Stomach smooth muscle (tissue), 2 donors: Measurements from ENCODE around the gene DNAJC25.
"Not testable (repeated sequence)": the region's sequence is repeated elsewhere in the genome, so short reads cannot be mapped to it uniquely, and the experiment has no call there.

ENCODE experiments used
- H3K27ac ChIP-seq: one replicate; pipeline ENCODE4 v1.7.0; 2013; ENCODE audit warnings: mild to moderate bottlenecking, low read length, inconsistent platforms
- H3K27me3 ChIP-seq, 2 donors: one replicate each; pipeline ENCODE4 v1.7.0; 2013; ENCODE audit warnings: low read length in 2 of 2; ENCODE audit not compliant: insufficient read depth in 2 of 2, control insufficient read depth in 1 of 2
- H3K36me3 ChIP-seq, 2 donors: one replicate each; pipeline ENCODE4 v1.7.0; 2013; ENCODE audit warnings: low read length in 2 of 2; ENCODE audit not compliant: control insufficient read depth in 2 of 2, insufficient read depth in 2 of 2
- H3K4me1 ChIP-seq: one replicate; pipeline ENCODE4 v1.7.0; 2013; ENCODE audit warnings: low read length; ENCODE audit not compliant: control insufficient read depth, insufficient read depth
- H3K4me3 ChIP-seq, 2 donors: one replicate each; pipeline ENCODE4 v1.7.0; 2013; ENCODE audit warnings: low read length in 2 of 2
- H3K9ac ChIP-seq, 2 donors: one replicate each; pipeline ENCODE4 v1.7.0; 2013; ENCODE audit warnings: low read length in 2 of 2, mild to moderate bottlenecking in 1 of 2
- H3K9me3 ChIP-seq, 2 donors: one replicate each; pipeline ENCODE4 v1.7.0; 2013; ENCODE audit warnings: low read length in 2 of 2; ENCODE audit not compliant: control insufficient read depth in 2 of 2
- donor health status: healthy.
- donor health status: Pancreatic carcinoma.

DNAJC25 gene

DNA sequence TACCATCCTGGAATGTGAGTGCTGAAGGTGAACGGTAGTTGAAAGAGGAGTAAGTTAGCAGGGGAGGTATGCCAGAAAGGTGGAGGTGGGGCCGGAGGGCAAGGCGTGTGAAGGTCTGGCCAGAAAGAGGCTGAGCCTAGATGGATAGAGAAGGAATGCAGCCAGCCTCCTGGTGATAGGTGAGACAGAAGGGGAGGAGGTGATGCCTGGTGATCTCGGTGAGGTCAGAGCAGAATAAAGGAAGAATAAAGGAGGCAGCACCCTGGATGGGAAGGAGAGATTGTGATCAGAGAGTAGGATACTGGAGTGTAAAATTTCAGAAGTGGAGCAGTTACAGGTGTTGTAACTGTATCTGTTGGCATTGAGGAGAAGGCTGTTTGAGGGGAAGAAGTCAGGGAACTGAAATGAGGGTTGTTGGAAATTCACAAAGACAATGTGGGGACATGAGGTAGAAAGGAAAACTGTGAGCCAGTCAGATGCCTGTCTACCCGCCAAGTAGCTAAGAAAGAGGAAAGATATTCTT is 32.2 kb downstream of the DNAJC25 start:
- Histone ChIP-seq H3K9me3 (no peaks in the 10 kb centered on the region), H3K4me3 (peak overlapping the region in 1 of 2 donors; percentile 29), H3K36me3 (peaks cover 0 to 7% of the 10 kb centered on the region in 2 donors), H3K27ac (no peak overlapping the region), H3K27me3 (no peaks in the 10 kb centered on the region), H3K9ac (no peak overlapping the region), H3K4me1 (peaks cover 10% of the 10 kb centered on the region)

GRCh38 chr9:111668026-111668573 is 37.0 kb downstream of the DNAJC25 start:
- no peak overlapping the region for H3K4me3 ChIP-seq
- no peak overlapping the region for H3K9ac ChIP-seq
- peaks cover 4 to 7% of the 10 kb centered on the region in 2 donors for H3K36me3 ChIP-seq
- H3K27me3 ChIP-seq: no peaks in the 10 kb centered on the region
- no peak overlapping the region for H3K27ac ChIP-seq
- H3K4me1 ChIP-seq: peaks cover 3% of the 10 kb centered on the region
- H3K9me3 ChIP-seq: no peaks in the 10 kb centered on the region

GRCh38 chr9:111668601-111669000 is 37.5 kb downstream of the DNAJC25 start:
- H3K27ac ChIP-seq, H3K27me3 ChIP-seq, H3K4me3 ChIP-seq, H3K9me3 ChIP-seq, H3K4me1 ChIP-seq, H3K36me3 ChIP-seq, H3K9ac ChIP-seq: not testable (repeated sequence)

DNA sequence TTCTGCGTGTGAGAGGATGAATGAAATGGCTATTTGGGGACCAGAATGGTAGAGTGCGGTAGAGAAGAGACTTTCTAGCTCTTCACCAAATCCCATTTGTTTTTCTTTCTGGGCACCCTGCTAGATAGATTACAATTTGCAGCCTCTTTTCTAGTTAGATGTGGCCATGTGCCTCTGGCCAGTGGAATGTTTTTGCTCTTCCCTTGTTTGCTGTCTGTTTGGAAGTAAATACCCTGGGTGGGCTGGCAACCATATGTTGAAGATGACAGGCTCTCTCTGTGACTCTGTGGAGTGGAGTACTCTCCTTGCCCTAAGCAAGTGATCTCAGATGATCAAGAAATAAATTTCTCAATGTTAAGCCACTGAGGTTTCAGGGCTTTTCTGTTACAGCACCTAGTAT is 43.2 kb downstream of the DNAJC25 start:
- H3K36me3 ChIP-seq: peaks cover 15% of the 10 kb centered on the region in 2 donors

GRCh38 chr9:111676116-111676515 is 45.0 kb downstream of the DNAJC25 start:
- H3K9me3 ChIP-seq: no peaks in the 10 kb centered on the region
- H3K4me1 ChIP-seq: no peaks in the 10 kb centered on the region

More for the DNA sequence above, 43.2 kb downstream of the DNAJC25 start:
- no peak overlapping the region for H3K9ac ChIP-seq
- H3K27me3 ChIP-seq: no peaks in the 10 kb centered on the region
- no peaks in the 10 kb centered on the region for H3K4me1 ChIP-seq
- no peaks in the 10 kb centered on the region for H3K9me3 ChIP-seq
- H3K4me3 ChIP-seq: no peak overlapping the region
- no peak overlapping the region for H3K27ac ChIP-seq

DNA sequence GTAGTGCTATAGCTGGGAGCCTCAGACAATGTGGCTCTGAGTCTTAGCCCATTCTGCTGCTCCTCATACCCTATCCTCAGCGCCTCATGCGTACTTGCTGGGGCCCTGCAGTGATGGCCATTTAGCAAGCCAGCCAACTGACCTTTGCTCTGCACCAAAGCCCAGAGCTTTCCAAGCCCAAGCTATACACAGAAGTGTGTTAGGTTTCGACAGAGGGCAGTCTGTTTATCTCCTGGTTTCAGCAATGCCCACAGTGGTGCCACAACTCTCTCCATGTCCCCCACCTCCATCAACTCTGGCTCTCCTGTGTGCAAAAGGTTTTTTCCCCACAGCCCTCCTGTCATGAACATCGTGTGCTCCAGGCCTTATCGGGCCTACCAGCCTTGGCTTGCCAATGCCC is 47.2 kb downstream of the DNAJC25 start:
- Histone ChIP-seq H3K9me3 (no peaks in the 10 kb centered on the region), H3K4me3 (no peak overlapping the region), H3K4me1 (no peaks in the 10 kb centered on the region), H3K36me3 (peaks cover 11 to 15% of the 10 kb centered on the region in 2 donors), H3K9ac (no peak overlapping the region), H3K27ac (no peak overlapping the region), H3K27me3 (no peaks in the 10 kb centered on the region)

More at GRCh38 chr9:111676116-111676515, 45.0 kb downstream of the DNAJC25 start:
- Histone ChIP-seq H3K27ac (no peak overlapping the region), H3K4me3 (no peak overlapping the region), H3K36me3 (peaks cover 12 to 15% of the 10 kb centered on the region in 2 donors), H3K27me3 (no peaks in the 10 kb centered on the region), H3K9ac (no peak overlapping the region)

DNA sequence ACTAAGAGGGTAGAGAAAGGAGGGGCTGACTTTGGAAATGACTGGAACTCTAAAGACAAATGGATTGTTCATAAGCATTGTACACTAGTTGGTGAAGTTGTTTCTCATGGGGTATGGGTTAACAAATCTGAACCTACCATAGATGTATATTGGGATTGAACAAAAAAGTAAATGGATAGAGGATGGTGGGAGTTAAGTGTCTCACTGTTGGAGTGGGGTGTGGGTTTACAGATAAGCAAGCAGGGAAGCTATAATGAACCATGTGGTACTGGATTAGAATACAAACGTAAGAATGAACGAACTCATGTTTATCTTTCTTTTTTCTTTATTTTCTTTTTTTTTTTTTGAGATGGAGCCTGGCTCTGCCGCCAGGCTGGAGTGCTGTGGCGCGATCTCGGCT is 48.1 kb downstream of the DNAJC25 start:
- H3K27ac ChIP-seq: no peak overlapping the region
- no peaks in the 10 kb centered on the region for H3K9me3 ChIP-seq
- no peak overlapping the region for H3K4me3 ChIP-seq
- H3K4me1 ChIP-seq: no peaks in the 10 kb centered on the region
- H3K9ac ChIP-seq: no peak overlapping the region
- H3K36me3 ChIP-seq: peaks cover 11% of the 10 kb centered on the region in 2 donors
- no peaks in the 10 kb centered on the region for H3K27me3 ChIP-seq

- Histone ChIP-seq H3K4me1 (no peaks in the 10 kb centered on the region), H3K9ac (no peak overlapping the region), H3K4me3 (no peak overlapping the region), H3K27ac (no peak overlapping the region), H3K27me3 (no peaks in the 10 kb centered on the region), H3K36me3 (peaks cover under 1 to 2% of the 10 kb centered on the region in 2 donors), H3K9me3 (no peaks in the 10 kb centered on the region)
Observed at GRCh38 chr9:111683392-111683791, 52.3 kb downstream of the DNAJC25 start.

DNA sequence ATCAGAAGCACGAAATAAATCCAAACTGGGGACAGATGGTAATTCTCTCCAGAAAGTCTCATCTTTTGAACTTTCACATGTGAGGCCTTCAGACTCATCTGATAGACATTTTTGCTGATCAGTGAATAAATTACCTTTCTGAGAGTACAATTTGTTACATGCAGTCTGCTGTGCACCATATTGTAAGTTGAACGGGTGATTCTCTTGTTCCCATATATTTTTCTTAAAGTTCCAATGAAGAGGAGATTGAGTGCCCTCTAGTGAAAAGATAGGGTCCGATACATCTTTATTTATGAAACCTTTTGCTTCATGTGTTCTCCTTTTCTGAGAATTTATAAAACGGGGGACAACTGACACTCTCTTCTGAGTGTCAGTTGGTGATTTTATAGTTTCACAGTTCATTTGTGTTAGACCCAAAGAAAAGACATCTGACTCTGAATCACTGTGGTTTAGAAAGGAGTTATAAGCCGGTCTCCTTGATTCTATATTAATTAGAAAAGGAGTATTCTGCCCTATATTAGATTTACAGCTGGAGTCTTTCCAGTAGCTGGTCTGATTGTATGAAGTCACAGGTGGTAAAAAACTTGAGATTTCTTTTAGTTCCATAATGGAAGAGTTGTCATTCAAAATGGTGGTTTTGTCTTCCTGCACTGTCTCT is 60.7 kb downstream of the DNAJC25 start:
- H3K36me3 ChIP-seq: no peaks in the 10 kb centered on the region
- no peak overlapping the region for H3K4me3 ChIP-seq

GRCh38 chr9:111696796-111697195 is 65.7 kb downstream of the DNAJC25 start:
- no peak overlapping the region for H3K27ac ChIP-seq
- H3K4me1 ChIP-seq: no peaks in the 10 kb centered on the region
- no peaks in the 10 kb centered on the region for H3K27me3 ChIP-seq
- no peaks in the 10 kb centered on the region for H3K36me3 ChIP-seq
- H3K9ac ChIP-seq: no peak overlapping the region
- H3K9me3 ChIP-seq: no peaks in the 10 kb centered on the region
- no peak overlapping the region for H3K4me3 ChIP-seq

More for the DNA sequence above, 60.7 kb downstream of the DNAJC25 start:
- H3K27me3 ChIP-seq: no peaks in the 10 kb centered on the region
- no peak overlapping the region for H3K9ac ChIP-seq
- H3K27ac ChIP-seq: no peak overlapping the region
- H3K9me3 ChIP-seq: no peaks in the 10 kb centered on the region
- H3K4me1 ChIP-seq: no peaks in the 10 kb centered on the region

GRCh38 chr9:111700776-111701175 is 69.6 kb downstream of the DNAJC25 start:
- Histone ChIP-seq H3K27ac (no peak overlapping the region), H3K9me3 (no peaks in the 10 kb centered on the region), H3K27me3 (no peaks in the 10 kb centered on the region), H3K4me3 (no peak overlapping the region), H3K9ac (no peak overlapping the region), H3K36me3 (no peaks in the 10 kb centered on the region), H3K4me1 (no peaks in the 10 kb centered on the region)
